ENCODE measurements around the gene ZFHX3. TPM values are rescaled to one million over a fixed set of nuclear protein-coding genes. Genes with fewer than 3 reads are reported as not detected.

Gene ZFHX3
- total RNA-seq, 1 experiment from 2014 or later = 5.1 TPM

- H3K4me1 ChIP-seq = peaks cover 16% of the 10 kb centered on the region
- no peaks in the 10 kb centered on the region for H3K9me3 ChIP-seq (replicated peaks)
- no peaks in the 10 kb centered on the region for H3K27me3 ChIP-seq
- no peak overlapping the region for H3K4me3 ChIP-seq
- DNase-seq = no peak
- H3K27ac ChIP-seq = no peak overlapping the region
- H3K36me3 ChIP-seq = 0 out of 2 replicates have a peak, but pooled peaks cover 2% of the 10 kb centered on the region
Measured at GRCh38 chr16:72963533-72964315, 84.2 kb downstream of the ZFHX3 start.

DNA sequence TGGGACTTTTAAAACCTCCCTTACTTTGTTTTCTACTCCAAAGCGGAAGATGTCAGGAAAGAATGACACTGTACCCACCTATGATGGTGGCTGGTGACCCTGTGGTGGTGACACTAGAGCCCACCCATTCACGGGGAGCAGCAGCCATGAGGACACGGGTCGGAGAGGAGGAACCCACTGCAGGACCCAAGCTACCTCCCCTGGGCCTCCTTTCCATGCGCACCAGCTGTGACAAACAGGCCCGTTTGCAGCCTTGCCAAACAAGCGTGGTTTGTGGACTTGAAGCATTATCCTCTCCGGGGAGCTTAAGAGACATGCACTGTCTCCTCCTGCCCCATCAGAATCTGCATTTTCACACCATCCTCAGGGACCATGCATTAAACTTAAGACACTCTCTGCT lies 85.6 kb downstream of the ZFHX3 start:
- H3K9me3 ChIP-seq (replicated peaks) = no peaks in the 10 kb centered on the region
- no peak overlapping the region for H3K27ac ChIP-seq
- peak in 1 of 2 experiments; percentile 17 for DNase-seq
- H3K4me3 ChIP-seq = no peak overlapping the region
- H3K4me1 ChIP-seq = peaks cover 16% of the 10 kb centered on the region
- H3K27me3 ChIP-seq = no peaks in the 10 kb centered on the region
- H3K36me3 ChIP-seq = 0 out of 2 replicates have a peak, but pooled peaks cover 2% of the 10 kb centered on the region

DNA sequence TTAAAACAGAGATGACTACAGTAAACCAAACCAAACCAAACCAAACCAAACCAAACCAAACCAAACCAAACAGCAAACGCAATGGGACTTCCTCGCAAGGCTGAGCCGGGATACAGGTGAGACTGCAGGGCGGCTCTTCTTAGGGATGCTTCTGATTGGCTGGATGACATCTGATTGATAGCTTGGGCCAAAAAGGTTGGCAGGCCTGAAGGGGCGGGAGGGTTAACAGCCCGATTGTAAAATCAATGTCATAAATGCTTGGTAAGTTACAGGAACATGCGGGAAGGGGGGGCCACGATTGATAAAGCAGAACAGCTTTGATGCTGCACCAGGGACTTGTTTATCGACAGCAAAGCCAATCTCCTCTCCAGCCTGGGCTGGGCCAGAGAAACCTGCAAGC lies 86.1 kb downstream of the ZFHX3 start:
- Histone ChIP-seq H3K4me3 (peak overlapping the region; percentile 22), H3K36me3 (0 out of 2 replicates have a peak, but pooled peaks cover 2% of the 10 kb centered on the region), H3K9me3 (replicated peaks) (no peaks in the 10 kb centered on the region), H3K27ac (peak overlapping the region; percentile 55), H3K4me1 (peaks cover 16% of the 10 kb centered on the region), H3K27me3 (no peaks in the 10 kb centered on the region)
- DNase-seq = no peak

DNA sequence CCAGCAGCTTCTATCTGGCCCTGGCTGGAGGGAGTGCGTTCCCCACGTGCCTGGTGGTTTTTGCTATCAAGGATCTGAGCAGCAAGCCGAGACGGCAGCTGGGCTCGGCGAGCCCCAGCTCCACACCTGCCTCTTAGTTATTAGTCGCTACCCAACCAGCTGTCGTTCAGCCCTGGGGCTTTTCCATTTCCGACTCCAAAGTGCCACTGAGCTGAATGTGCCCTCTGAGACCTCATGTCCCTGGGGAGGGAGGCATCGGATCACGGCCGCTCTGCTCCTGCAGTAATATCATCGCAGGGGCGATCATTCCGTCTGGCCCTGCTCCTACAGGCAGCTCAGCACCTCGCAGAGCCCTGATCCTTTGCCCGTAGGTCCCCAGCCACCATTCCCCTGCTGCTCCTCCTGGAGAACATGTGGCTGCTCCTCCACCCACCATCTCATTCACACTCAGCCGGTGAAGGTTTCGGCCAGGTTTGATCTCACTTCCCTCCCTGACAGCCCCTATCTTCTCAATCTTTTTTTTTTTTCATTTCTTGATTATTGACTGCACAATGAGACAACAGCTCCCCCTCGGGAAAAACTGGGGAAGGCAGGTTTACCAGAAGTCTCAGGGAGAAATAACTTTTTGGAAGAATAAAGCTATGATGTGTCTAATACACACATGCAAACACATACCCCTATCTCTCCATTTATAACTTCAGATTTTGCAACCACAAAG lies 86.7 kb downstream of the ZFHX3 start:
- peak overlapping the region; percentile 22 for H3K4me3 ChIP-seq
- DNase-seq = peak; percentile 95 to 97
- 0 out of 2 replicates have a peak, but pooled peaks cover 2% of the 10 kb centered on the region for H3K36me3 ChIP-seq
- no peaks in the 10 kb centered on the region for H3K9me3 ChIP-seq (replicated peaks)
- H3K27me3 ChIP-seq = no peaks in the 10 kb centered on the region
- peak overlapping the region; percentile 55 for H3K27ac ChIP-seq
- H3K4me1 ChIP-seq = peaks cover 16% of the 10 kb centered on the region

DNA sequence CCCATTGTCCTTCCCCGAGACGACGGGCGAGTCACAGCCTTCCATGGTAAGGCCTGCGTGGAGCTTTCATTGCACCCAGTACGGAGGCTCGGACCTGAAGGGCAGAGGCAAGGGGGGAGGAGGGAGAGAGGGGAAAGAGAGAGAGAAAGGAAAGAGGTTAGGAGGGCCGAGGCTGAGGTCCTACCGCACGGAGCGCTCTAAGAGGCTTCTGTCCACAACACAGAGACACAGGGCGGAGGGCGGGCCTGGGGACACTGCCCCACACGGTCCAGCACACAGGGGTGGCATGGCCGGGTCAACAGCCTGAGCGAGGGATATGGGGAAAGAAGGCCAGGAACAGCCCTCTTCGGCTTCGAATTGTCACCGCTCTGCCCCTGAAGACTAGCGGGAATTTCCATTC lies 87.8 kb downstream of the ZFHX3 start:
- no peak overlapping the region for H3K27ac ChIP-seq
- DNase-seq = no peak
- H3K4me1 ChIP-seq = peaks cover 16% of the 10 kb centered on the region
- no peaks in the 10 kb centered on the region for H3K9me3 ChIP-seq (replicated peaks)
- no peaks in the 10 kb centered on the region for H3K27me3 ChIP-seq
- no peak overlapping the region for H3K4me3 ChIP-seq
- 0 out of 2 replicates have a peak, but pooled peaks cover 2% of the 10 kb centered on the region for H3K36me3 ChIP-seq

GRCh38 chr16:72959301-72959996 lies 88.5 kb downstream of the ZFHX3 start:
- Histone ChIP-seq H3K27ac (no peak overlapping the region), H3K4me1 (peaks cover 16% of the 10 kb centered on the region), H3K4me3 (no peak overlapping the region), H3K9me3 (replicated peaks) (no peaks in the 10 kb centered on the region), H3K27me3 (no peaks in the 10 kb centered on the region), H3K36me3 (0 out of 2 replicates have a peak, but pooled peaks cover 2% of the 10 kb centered on the region)
- DNase-seq = no peak

DNA sequence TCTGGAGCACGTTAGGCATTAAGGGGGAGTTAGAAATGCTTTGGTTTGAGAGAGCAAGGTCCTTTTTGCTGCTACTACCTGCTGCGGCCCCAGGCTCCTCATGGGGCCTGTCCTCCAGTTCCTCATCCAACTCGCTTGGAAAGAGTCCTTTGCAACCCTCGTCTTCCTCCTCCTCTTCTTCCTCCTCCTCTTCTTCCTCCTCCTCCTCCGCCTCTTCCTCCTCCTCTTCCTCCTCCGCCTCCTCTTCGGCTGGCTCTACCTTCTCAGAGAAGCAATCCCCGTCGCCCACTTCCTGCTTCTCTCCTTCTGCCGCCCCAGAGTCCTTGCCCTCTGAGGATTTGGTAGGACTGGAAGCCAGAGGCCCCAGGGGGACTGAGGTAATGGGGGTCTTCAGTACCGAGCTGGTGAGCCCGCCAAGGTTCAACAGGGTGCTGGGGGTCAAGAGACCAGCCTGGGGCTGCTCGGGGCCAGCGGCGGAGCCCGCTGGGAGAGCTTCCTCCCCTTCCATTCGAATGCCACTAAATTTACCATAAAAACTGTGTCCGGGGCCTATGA lies 89.3 kb downstream of the ZFHX3 start:
- 0 out of 2 replicates have a peak, but pooled peaks cover 2% of the 10 kb centered on the region for H3K36me3 ChIP-seq
- H3K4me1 ChIP-seq = peaks cover 19% of the 10 kb centered on the region
- H3K9me3 ChIP-seq (replicated peaks) = no peaks in the 10 kb centered on the region
- H3K27me3 ChIP-seq = no peaks in the 10 kb centered on the region
- no peak overlapping the region for H3K4me3 ChIP-seq
- DNase-seq = no peak
- no peak overlapping the region for H3K27ac ChIP-seq

- 0 out of 2 replicates have a peak, but pooled peaks cover 2% of the 10 kb centered on the region for H3K36me3 ChIP-seq
- peaks cover 23% of the 10 kb centered on the region for H3K4me1 ChIP-seq
- H3K9me3 ChIP-seq (replicated peaks) = no peaks in the 10 kb centered on the region
- no peaks in the 10 kb centered on the region for H3K27me3 ChIP-seq
- no peak overlapping the region for H3K27ac ChIP-seq
- H3K4me3 ChIP-seq = no peak overlapping the region
- DNase-seq = no peak
Measured at GRCh38 chr16:72957303-72958277, 90.3 kb downstream of the ZFHX3 start.

- H3K4me1 ChIP-seq = peaks cover 21% of the 10 kb centered on the region
- H3K4me3 ChIP-seq = no peak overlapping the region
- H3K27me3 ChIP-seq = no peaks in the 10 kb centered on the region
- no peak overlapping the region for H3K27ac ChIP-seq
- no peaks in the 10 kb centered on the region for H3K9me3 ChIP-seq (replicated peaks)
- DNase-seq = no peak
- 0 out of 2 replicates have a peak, but pooled peaks cover 2% of the 10 kb centered on the region for H3K36me3 ChIP-seq
Measured at GRCh38 chr16:72956124-72957064, 91.5 kb downstream of the ZFHX3 start.

DNA sequence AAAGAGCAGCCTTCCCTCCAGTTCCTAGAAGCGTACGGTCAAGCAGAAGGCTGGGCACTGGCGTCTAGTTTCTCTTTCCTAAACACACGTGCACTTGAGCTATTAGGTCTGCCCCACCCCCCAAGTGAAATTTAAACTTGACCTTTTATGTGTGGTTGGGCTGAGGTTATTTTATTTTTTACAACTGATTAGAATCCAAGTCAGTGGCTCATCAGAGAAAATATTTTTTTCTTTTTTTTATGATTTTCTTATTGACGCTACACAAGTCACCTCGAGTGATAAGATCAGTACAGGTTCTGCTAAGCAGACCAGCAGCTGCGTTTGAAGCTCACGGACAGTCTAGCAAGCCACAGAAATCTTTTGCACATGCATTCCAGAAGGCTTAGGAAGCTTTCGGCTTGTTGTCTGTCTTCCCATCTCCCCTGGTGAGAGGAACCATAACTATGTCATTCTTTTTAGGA lies 95.1 kb downstream of the ZFHX3 start:
- Histone ChIP-seq H3K36me3 (peaks cover 13% of the 10 kb centered on the region; the same call in 1 of the 2 replicates), H3K9me3 (replicated peaks) (no peaks in the 10 kb centered on the region), H3K4me3 (peak overlapping the region; percentile 20), H3K27ac (peak overlapping the region; percentile 50), H3K4me1 (peaks cover 16% of the 10 kb centered on the region), H3K27me3 (no peaks in the 10 kb centered on the region)
- peak; percentile 64 to 72 for DNase-seq

DNA sequence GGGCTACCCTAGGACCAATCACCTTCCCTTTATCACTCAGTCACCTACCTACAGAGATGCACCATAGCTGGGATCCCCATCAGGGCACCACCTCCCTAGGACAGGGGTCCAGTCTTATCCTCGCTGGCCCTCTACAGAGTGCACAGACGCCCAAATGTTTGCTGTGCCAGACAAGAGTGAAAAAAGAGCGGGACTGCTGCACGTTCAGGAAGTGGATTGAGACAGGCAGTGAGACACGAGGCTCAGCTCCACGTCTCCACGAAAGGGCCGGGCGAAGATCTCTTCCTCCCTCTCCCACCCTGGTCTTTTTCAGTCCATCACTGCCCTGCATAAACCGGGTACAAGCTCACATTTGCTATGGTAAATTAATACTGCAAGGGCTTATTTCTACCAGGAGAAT lies 95.5 kb downstream of the ZFHX3 start:
- H3K4me3 ChIP-seq = peak overlapping the region; percentile 20; the same call in 1 of the 2 replicates
- DNase-seq = no peak
- H3K27me3 ChIP-seq = no peaks in the 10 kb centered on the region
- no peaks in the 10 kb centered on the region for H3K9me3 ChIP-seq (replicated peaks)
- peaks cover 16% of the 10 kb centered on the region for H3K4me1 ChIP-seq
- peaks cover 13% of the 10 kb centered on the region; the same call in 1 of the 2 replicates for H3K36me3 ChIP-seq
- H3K27ac ChIP-seq = peak overlapping the region; percentile 50

DNA sequence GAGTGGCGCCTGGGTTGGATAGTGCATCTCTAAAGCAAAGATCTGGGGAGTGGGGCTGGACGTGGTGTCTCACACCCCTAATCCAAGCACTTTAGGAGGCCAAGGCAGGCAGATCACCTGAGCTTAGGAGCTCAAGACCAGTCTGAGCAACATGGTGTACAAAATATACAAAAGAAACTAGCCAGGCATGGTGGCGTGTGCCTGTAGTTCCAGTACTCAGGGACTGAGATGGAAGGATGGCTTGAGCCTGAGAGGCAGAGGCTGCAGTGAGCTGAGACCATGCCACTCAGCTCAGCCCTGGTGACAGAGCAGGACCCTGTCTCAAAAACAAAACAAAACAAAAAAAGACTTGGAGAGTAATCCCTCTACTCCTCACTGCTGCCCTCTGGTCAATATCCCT lies 96.0 kb downstream of the ZFHX3 start:
- H3K4me3 ChIP-seq = no peak overlapping the region
- peaks cover 16% of the 10 kb centered on the region for H3K4me1 ChIP-seq
- no peaks in the 10 kb centered on the region for H3K27me3 ChIP-seq
- no peaks in the 10 kb centered on the region for H3K9me3 ChIP-seq (replicated peaks)
- H3K27ac ChIP-seq = peak overlapping the region; percentile 50
- no peak for DNase-seq
- peaks cover 13% of the 10 kb centered on the region; the same call in 1 of the 2 replicates for H3K36me3 ChIP-seq

Measured in SJCRH30 (cell line).